NCI-H2081 treated with DMSO at 0.1 percent for 48 hours (cell line): ENCODE results near the gene ACP3.
"Not testable (repeated sequence)": the region's sequence is repeated elsewhere in the genome, so short reads cannot be mapped to it uniquely, and the experiment has no call there.

Experiments used
- DNase-seq: peaks from one replicate; lab custom pipeline; 2025; lab: John Stamatoyannopoulos, UW

Gene ACP3, protein sequence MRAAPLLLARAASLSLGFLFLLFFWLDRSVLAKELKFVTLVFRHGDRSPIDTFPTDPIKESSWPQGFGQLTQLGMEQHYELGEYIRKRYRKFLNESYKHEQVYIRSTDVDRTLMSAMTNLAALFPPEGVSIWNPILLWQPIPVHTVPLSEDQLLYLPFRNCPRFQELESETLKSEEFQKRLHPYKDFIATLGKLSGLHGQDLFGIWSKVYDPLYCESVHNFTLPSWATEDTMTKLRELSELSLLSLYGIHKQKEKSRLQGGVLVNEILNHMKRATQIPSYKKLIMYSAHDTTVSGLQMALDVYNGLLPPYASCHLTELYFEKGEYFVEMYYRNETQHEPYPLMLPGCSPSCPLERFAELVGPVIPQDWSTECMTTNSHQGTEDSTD

DNA sequence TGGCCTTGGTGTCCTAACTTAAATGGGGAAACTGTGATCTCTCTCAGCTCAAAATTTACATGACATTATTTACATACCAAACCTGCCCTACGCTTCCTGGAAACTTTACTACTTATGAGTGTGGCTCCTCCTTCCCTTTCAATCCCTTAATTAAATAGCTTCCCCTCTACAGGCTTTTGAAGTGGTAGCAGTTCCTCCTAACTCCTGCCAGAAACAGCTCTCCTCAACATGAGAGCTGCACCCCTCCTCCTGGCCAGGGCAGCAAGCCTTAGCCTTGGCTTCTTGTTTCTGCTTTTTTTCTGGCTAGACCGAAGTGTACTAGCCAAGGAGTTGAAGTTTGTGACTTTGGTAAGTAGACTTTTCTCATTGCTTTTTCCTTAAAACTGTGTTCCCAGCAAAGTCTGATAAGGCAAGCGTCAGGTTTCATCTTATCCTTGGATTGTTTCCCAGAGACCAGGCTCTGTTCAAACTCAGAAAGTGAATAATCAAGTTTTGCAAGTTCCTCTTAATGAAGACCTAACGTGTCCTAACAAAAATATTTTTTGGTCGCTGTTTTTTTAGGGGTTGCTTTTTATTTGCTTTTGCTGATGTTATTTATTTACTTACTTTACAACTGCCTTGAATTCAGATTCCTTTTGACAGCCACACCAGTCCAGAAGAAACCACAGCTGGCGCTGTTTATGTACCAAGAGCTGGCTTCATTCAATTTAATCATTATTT, at the start of gene ACP3:
Gene ACP3 (plus strand): TSS at position 179 of the 720 bp plus-strand sequence. CDS start 50 bp downstream, at position 229.
- no peak for DNase-seq

DNA sequence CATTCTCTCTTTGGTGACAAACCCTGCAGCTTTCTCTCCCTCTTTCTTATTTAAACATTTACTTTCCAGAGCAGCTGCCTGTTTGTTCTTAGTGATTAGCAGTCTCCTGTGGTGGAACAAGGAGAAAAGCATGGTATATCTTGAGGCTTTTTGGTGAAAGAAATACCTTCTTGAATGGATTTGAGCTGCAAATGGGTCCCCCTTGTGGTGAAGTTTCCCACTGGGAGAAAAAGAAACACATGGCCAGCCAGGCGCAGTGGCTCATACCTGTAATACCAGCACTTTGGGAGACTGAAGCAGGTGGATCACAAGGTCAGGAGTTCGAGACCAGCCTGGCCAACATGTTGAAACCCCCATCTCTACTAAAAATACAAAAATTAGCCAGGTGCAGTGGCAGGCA, 48.3 kb upstream of the ACP3 start:
- DNase-seq, result no peak

DNA sequence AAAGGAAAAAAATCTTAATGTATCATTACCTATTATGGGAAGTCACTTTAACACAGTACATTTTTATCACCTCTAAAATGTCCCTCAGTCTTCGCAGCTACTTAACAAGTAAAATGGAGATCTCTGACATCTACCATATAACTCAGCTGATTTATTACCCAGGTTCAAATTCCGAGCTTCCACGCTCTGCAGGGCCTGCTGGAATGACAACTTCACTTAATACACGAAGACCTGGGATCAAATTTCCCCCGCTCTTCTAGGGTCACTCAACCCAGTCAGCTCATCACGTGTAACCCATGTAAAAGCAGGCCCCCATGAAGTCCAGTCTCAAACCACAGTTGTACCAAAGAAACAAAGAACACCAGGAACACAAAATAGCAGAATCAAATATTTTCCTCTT, 44.2 kb upstream of the ACP3 start:
- no peak for DNase-seq

DNA sequence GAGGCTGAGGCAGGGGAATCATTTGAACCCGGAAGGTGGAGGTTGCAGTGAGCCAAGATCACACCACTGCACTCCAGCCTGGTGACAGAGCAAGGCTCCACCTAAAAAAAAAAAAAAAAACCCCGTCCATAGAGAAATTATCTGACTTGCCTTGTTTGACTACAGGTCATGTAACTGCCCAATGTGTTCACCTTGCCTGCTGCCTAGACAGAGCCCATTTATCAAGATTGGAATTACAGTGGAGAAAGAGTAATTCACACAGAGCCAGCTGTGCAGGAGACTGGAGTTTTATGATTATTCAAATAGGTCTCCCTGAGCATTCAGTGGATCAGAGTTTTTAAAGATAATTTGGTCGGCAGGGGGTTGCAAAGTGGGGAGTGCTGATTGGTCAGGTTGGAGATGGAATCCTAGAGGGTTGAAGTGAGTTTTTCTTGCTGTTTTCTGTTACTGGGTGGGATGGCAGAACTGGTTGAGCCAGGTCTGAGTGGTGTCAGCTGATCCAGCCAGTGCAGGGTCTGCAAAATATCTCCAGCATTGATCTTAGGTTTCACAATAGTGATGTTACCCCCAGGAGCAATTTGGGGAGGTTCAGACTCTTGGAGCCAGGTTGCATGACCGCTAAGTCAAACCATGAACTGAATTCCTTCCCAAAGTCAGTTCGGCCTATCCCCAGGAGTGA, 40.8 kb upstream of the ACP3 start:
- DNase-seq, result no peak

DNA sequence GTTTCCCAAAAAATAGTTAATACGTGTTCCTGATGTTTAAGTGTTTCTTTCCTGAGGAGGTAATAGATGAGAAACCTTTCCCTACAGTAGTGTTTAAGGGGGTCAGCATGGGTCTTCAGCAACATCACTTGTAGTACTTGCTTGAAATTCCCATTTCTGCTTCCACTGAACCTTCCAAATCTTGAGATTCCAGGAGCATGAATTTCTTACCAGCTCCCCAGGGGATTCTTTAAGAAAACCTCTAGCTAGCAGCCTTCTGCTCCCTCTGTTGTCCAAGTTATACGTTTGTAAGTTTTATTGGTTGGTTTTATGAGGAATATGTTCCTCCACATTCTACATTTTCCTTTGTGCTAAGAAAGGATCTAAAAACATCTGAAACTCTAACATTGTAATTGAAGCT, 38.2 kb upstream of the ACP3 start:
- no peak for DNase-seq

DNA sequence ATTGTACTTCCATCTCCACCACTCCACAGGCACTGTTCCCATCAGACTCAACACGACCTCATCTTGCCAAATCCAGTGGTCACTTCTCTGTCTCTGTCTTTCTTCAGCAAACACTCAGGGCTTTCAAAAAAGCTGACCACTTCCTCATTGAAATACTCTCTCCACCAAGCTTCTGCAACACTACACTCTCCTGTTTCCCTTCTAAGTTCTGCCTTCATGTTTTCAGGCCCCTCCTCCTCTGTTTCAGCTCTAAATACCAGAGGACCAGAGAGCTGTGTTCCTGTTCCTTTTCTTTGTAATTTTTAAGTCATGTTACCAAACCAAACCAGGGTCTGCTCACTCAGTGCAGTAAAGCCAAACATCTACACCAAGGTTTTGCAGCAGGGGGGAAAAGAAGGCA, 33.8 kb upstream of the ACP3 start:
- DNase-seq, result no peak

DNA sequence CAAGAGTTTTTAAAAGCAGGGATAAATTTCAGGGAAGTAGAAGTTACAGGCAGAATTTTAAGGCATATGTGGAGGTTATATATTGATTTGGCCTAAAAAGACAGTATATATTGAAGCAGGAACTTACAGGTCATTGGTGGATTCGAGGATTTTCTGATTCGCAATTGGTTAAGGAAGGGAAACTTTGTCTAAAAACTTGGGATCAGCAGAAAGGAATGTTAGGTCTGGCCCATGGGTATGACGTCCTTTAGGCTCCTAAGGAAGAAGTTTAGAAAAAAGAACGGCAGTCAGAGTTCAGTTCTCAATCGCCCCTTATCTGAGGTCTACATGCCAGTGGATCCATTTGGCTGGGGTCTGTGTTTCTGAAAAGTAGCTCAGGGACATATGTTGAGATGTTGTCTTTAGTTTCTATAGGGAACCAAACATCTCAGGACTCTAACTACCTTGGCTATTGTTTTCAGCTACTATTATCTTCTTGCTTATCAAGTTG, 33.2 kb upstream of the ACP3 start:
- DNase-seq, result no peak

DNA sequence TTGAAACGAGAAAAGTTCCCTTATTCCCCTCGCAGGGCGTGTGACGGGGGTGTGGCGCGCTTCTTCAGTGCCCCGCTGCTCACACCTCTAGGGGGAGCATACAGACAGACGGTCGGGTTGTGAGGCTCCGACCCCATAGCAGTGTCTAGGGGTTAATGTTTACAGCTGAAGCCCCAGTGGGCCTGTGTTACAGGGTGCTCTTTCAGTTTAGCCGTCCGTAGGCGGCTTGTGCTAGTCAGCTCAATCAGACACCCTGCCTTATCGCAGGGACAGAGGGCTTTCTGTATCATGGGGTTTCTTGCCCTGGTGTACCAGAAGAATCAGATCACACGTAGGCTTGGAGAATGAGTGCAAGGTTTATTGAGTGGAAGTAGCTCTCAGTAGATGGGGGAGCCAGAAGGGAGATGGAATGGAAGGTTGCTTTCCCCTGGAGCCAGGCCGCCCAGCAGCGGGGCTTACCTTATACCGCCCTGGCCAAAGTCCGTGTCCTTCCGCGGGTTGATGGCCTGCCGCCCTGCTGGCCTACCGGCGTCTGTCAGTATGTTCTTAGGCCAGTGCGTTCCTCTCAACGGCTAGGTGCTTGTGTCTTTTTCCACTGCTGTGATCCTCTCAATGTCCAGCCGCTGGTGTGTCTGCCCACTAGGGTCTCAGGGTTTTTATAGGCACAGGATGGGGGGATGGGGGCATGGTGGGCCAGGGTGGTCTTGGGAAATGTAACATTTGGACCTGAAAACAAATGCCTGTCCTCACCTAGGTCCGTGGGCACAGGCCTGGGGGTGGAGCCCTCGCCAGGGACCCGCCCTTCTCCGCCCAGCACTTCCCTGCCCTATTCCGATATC, 32.2 kb upstream of the ACP3 start:
- no peak for DNase-seq

DNA sequence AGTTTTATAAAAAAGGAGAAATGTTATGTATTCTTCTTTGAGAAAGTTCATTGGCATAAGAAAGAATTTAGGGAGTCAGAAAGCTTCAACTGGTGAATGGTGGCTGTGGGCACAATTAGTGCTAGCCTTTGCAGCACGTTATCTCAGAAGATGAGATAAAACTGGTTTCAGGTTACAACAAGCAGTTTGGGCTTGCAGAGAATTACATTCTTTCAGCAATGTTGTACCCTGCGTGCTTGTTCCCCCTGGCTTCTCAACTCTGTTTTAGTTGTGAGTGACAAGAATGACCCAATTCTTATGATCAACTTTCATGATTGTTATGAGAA, 31.6 kb upstream of the ACP3 start:
- DNase-seq, result no peak

DNA sequence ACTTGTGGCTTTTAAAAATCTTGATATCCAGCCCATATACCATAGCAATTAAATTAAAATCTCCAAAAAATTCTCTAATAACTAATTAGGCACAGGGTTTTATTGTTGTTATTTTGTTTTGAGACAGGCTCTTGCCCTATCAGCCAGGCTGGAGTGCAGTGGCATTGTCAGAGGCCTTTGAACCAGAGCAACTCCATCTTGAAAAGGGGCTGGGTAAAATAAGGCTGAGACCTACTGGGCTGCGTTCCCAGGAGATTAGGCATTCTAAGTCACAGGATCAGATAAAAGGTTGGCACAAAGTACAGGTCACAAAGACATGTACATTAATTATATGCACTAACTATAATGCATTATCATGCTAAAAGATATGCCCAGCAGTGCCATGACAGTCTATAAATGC, 31.2 kb upstream of the ACP3 start:
- no peak for DNase-seq

DNA sequence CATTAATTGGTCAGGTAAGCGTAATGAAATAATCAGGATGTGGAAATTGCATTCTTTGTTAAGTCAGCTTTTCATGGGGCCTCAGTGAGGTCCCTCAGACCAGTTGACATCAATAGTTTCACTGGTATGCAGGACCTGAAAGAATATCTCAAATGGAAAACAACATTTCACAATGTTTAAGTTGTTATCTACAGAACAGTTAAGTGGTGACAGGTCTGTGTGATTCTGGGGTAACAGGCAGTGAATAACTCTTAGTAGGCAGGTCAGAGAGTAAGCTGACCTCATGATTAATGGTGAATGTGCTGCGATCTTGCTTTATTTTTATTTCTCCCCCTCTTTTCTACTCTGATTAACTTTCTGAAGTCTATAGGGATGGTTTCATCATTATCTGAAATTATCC, 28.9 kb upstream of the ACP3 start:
- no peak for DNase-seq

DNA sequence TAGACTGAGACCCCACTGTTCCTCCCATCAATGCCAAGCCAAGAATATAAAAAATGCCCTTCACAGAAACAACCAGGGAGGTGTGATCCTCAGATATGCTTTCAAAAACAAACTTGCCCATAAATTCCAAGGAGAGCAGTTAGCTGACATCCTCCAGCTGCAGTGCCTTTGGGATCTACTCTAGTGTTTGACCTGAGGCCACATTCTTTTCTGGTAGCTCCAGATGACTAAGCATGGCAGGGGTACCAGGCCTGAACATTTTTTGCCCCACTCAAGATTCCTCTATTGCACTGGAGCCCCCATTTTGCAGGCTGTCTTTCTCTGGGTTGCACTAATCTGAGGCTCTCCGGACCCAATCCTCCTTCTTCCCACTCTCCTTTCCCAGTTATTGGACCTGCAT, 27.9 kb upstream of the ACP3 start:
- DNase-seq, result no peak

DNA sequence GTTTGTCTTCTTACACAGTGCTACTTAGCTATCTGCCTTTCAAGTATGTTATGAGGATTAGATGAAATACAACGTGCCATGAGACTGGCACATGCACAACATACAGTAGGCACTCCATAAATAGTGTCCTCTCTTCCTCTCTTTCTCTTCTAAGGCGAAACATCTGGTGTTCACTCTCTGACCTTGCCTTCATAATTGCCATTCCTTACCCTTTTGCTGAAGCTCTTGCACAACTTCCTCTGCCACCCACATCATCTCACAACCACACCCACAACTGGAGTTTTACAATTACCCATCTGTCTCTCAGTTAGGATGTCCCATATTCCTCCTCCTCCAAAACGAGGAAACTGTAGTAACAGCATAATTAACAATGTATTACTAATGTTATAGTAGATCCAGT, 26.4 kb upstream of the ACP3 start:
- DNase-seq, result no peak

DNA sequence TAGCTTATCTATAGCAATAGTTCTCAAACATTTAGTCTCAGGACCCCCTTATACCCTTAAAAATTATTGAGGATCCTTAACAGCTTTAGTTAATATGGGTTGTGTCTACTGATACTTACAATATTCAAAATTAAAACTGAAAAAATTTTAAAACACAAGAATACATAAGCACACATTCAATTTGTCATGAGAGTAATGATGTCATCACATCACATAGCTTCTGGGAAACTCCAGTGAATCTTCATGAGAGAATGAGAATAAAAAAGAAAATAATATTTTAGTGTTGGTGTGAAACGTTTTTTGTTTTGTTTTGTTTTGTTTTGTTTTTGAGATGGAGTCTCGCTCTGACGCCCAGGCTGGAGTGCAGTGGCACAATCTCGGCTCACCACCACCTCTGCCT, 25.2 kb upstream of the ACP3 start:
- no peak for DNase-seq

DNA sequence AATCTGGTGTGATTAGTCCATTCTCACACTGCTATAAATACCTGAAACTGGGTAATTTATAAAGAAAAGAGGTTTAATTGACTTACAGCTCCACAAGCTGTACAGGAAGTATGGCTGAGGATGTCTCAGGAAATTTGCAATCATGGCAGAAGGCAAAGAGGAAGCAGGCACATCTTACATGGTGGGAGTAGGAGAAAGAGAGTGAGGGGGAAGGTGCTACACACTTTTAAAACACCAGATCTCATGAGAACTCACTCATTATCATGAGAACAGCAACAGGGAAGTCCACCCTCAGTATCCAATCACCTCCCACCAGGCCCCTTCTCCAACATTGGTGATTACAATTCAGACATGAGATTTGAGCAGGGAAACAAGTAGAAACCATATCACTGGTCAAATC, 24.0 kb upstream of the ACP3 start:
- no peak for DNase-seq

DNA sequence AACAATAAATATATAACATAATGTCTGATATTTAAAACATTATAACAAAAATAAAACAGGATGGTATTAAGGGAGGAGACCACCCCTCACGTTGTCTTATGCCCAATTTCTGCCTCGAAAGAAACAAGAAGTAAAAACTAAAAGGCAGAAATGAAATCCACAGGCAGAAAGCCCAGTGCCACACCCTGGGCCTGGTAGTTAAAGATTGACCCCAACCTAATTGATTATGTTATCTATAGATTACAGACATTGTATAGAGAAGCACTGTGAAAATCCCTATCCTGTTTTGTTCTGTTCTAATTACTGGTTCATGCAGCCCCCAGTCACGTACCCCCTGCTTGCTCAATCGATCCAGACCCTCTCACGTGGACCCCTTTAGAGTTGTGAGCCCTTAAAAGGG, 22.3 kb upstream of the ACP3 start:
- no peak for DNase-seq

DNA sequence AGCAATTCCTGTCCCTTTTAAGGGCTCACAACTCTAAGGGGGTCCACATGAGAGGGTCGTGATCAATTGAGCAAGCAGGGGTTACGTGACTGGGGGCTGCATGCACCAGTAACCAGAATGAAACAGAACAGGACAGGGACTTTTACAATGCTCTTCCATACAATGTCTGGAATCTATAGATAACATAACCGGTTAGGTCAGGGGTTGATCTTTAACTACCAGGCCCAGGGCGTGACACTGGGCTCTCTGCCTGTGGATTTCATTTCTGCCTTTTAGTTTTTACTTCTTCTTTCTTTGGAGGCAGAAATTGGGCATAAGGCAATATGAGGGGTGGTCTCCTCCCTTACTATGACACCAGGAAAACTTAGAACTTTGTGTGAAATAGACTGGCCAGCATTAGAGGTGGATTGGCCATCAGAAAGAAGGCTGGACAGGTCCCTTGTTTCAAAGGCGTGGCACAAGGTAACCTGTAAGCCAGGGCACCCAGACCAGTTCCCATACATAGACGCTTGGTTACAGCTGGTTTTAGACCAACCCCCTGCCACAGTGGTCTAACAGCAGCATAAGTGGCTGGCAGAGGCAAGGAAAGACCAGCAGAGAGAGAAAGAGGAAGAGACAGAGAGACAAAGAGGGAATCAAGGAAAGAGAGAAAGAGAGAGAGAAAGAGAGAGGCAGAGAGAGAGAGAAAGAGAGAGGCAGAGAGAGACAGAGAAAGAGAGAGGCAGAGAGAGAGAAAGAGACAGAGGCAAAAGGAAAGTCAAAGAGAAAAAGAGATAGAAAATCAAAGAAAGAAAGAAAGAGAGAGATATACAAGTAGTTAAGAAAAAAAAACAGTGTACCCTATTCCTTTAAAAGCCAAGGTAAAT, 13.6 kb upstream of the ACP3 start:
- DNase-seq, result not testable (repeated sequence)

DNA sequence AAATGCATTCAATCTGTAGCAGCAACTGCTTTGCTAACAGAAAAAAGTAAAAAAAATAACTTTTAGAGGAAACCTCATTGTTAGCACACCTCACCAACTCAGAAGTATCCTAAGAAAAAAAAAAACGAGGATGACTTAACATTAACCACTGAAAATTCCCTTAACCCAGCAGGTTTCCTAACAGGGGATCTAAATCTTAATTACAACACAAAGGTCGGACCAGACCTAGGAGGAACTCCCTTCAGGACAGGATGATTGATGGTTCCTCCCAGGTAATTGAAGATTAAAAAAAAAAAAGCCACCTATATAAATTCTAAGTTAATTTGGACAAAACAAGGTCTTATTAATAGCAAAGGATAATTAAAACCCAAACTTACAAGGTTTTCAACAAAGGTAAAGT, 12.9 kb upstream of the ACP3 start:
- DNase-seq, result not testable (repeated sequence)

DNA sequence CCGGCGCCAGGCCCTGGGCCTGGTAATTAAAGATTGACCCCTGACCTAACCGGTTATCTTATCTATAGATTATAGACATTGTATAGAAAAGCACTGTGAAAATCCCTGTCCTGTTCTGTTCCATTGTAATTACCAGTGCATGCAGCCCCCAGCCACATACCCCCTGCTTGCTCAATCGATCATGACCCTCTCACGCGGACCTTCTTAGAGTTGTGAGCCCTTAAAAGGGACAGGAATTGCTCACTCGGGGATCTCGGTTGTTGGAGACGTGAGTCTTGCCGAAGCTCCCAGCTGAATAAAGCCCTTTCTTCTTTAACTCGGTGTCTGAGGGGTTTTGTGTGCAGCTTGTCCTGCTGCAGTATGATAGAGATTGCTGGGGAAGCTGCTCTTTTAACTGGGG, 7.2 kb upstream of the ACP3 start:
- DNase-seq, result not testable (repeated sequence)

DNA sequence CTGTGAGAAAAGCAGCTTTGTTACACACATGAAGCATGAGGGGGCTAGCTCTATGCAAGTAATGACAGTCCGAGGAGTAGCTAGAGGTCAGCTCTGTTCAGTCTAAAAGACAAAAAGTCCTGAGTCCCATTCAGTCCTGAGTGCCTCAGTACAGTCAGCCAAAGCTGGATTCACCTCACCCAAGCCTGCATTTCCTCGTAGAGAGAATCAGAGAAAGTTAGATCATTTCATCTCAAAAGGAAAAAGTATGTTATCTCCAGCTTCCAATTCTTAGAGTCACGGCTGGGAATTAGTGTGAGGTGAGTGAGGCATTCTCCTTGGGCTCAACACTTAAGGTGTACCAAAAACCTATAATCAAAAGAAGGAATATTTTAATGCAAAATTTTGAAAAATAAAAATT, 5.9 kb upstream of the ACP3 start:
- DNase-seq, result no peak

DNA sequence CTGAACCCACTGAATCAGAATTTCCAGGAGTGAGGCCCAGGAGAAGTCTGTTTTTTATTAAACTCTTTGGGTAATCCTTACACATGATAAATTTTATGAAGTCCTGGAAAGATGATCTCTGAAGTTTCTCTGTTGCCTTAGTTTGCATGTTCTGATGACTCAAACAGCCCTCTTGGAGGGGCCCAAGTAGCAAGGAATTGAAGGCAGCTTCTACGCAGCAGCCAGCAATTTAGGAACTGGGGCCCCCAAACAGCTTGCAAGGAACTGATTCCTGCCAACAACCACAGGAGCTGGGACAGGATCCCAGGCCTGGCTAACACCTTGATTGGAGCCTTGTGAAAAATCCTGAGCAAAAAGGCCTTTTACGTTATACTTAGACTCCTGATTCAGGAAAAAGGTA, 5.4 kb upstream of the ACP3 start:
- DNase-seq, result no peak
